GM18508 (cell line): ENCODE data around the gene THRB.

ENCODE experiments used
- ATAC-seq: cut with Tn5 transposase; IDR thresholded peaks from one replicate; pipeline ENCODE4 v1.9.1; 2021; ENCODE audit warnings: moderate number of reproducible peaks; ENCODE audit not compliant: insufficient read depth, unreplicated experiment

Gene THRB

DNA sequence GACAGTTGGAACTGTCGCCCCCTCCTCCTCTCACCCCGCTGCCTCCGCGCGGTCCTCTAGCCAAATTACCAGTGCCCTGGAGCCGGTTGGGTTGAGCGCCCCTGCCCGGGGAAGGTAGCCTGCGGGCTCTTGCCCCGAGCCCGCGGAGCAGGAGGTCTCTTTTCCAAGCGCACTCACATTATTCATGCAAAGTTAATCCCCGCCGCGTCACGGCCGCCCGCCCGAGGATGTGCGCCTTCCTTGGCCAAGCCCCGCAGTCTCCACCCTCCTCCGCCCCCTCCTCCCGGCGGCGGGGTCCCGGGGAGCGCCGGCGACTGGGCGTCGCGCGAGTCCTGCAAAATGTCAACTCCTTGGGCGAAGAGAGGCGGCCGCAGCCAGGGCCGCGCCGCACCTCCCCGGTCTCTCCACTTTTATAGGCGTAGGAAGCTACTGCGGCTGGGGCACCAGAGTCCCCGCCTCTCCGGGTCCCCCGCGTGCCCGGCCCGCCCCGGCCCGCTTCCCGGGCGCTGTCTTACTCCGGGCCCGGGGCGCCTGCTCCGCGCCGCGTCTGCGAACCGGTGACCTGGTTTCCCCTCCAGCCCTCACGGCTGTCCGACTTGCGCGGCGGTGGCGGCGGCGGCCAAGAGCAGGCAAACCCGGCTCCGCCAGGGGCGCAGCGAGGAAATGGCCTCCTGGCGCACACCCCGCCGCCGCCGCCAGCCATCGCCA is at the start of gene THRB:
TSS of gene THRB (minus strand) at position 233 of the 708 bp plus-strand sequence.
- ATAC-seq: no peak

DNA sequence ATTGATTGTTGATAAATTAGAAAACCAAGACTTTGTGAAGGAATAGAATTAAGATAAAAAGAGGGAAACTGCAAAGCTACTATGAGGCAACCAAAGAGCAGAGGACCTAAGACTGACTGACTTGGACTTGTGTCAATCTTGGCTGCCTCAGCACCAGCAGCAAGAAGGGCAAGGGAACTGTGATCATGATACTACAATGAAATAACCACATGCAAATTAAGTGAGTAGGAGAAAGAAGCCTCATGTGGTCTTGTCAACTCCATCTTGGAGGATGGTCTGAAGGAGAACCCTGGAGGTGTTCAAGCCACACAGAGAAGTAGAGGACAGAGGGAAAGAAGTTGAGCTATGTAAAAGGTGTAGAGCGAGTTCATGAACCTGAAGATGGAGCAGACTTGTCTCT is 47.3 kb upstream of the THRB start:
- no peak for ATAC-seq

- no peak for ATAC-seq
These were observed 46.2 kb upstream of the THRB start for GRCh38 chr3:24540821-24541220.

DNA sequence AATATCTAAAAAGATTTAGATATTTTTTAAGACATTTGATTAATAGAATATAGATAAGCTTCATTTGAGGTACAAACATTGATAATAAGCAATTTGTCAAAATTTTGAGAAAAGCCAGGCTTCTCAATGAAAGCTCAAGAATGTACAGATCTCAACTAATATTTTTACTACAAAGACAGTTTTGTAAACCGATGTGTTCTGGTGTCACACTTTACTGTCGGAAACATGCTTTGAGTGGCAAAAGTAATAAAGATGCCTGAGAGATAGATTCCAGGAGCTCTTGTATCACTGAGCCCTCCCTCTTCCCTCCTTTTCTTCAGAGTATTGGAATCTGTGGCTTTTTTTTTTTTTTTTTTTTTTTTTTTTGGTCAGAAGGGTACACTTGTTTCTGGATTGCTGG is 45.0 kb upstream of the THRB start:
- ATAC-seq: no peak

DNA sequence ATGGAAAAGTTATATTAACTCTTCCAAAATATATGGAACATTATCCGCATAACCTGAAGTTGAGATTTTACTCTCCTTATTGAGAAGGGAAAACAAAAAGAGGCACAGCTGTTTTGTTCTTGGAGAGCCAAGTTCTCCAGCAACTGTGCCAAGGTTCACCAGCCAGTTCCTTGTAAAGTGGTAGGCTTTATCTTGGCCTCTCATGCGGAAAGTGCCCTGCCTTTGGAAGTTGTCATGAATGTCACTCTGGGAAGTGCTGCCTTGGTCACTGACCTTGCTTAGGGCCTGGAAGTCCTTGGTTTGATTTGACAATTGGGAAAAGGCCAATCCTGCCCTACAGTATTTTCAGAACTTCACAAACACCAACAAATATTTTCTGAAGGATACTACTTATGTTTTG is 44.2 kb upstream of the THRB start:
- ATAC-seq: no peak

GRCh38 chr3:24533561-24534193 is 39.0 kb upstream of the THRB start:
- no peak for ATAC-seq

GRCh38 chr3:24530471-24530870 is 35.8 kb upstream of the THRB start:
- no peak for ATAC-seq

DNA sequence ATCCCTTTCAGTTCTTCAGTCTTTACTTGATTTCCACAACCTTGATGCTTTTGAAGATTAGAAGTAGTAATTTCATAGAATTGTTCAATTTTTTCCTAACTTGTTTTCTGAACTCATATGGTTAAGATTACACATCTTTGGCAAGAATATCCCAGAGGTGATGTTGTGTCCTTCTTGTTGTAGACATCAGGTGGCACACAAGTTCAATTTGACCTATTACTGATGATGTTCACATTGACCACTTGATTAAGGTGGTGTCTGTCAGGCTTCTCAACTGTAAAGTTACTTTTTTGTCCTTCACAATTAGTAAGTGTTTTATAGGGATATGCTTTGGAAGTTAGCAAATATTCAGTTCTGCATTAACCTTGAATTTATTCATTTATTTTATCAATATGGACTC is 34.6 kb upstream of the THRB start:
- no peak for ATAC-seq

GRCh38 chr3:24526640-24527212 is 32.1 kb upstream of the THRB start:
- no peak for ATAC-seq

DNA sequence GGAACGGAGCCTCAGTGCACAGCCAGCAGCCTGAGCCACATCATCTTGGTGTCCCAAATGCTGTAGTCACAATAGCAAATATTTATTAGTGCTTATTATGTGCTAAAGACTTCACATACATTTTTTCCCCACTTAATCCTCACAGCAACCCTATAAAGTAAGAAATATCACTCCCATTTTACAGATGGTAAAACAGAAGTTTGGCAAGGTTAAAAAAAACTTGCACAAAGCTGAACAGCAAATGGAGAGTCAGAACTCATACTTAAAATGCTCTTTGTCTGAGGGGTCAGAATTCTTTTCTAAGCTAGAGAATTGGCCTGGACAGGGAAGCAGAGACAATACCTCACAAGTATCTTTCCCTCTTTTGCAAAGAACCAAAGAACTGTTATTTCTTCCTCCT is 30.9 kb upstream of the THRB start:
- ATAC-seq: no peak

DNA sequence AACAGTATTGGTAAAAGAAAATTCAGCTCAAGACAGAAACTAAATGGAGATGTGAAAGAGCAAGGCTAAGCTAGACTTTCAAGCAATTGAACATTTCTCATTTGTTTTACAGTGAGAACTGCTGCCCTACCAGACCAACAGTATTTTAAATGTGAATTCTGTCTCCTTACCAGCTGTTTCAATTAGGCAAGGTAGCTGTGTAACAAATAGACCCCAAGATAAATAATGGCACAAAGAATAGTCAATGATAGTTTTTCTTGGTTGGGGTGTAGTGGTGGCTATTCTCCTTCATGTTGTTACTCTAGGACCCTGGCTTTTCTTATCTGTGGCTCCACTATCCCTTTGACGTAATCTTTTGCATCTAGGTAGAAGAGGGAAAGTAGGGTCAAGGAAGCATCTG is 30.4 kb upstream of the THRB start:
- no peak for ATAC-seq

DNA sequence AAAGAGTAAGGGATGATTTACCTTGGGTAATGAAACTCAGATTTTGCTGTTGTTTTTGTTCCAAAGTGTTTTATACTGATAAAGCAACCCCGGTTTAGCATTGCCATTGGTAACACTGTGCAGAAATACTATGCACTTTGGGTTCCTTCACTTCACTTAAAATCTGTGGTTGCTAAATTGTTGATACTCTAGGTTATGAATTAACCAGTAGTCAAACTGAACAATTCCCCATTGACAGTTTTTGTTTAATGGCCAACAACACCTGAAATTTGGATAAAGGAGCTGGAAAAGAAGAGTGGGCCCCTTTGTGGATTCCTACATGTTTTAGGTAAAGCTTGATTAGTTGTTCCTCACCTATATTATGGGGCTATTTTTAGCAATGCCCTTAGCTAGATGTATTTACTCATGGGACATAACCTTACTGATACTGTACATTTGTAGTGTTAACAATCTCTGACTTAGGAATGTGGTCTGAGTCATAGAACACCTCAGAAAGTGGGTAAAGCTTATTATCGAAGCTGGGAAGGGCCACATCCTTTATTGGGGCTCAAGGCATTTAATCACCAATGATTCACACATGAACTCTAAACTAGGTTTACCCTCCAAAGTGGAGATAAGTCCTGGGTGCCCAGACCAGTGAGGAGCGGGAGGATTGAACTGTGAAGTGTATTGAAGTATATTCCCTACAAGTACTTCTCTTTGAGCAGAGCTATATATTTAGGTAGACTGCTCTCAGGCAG is 29.5 kb upstream of the THRB start:
- no peak for ATAC-seq

DNA sequence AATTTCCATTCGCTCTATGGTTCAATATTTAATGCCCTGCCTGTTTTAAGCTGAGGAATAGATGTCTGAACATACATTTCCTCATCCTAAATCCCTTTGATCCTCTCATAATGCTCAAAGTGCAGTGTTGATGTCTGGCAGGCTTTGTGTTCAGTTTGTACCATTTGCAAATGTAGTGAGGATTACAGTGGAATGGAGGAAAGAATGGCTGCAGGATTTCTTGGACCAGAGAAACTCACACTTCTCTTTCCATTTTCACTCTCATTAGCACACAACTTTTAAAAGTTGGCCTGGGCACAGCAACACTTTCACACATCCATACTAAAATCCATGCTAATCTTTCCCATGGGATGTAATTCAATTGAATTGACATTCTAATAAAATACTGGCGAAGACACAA is 28.6 kb upstream of the THRB start:
- no peak for ATAC-seq

GRCh38 chr3:24522146-24522579 is 27.5 kb upstream of the THRB start:
- ATAC-seq: no peak

DNA sequence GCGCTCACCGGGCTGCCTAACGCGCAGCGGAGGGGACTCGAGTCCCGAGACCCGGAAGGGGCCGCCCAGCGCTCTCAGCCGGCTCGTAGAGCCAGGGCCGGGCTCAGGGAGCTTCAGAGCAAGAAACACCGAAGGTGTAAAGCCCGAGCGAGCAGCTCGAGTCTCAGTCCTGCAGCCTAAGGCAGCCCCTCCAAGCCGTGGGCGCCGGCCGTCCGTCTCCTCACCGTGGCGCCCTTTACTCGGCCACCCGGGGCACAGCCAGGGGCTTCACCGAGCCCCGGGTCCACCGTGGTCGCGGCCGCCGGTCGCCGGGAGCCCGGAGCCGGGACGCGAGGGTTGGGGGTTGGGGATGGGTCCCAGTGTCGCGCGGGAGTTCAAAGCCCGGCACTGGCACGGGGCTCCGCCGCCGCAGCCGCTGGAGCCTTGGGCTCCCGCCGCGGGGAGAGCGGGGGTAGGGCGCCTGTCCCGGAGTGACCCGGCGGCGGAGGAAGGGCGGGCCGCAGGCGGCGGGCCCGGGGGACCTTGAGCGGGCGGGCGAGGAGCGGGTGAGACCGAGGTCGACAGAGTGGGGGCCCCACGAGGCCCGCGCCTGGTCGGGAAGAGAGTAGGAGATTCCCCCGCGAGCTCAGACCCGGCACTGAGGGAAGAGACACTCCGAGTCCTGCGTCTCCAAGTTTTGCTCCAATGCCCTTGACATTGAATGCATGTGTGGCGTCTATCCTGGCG is 26.9 kb upstream of the THRB start:
- no peak for ATAC-seq

- ATAC-seq: no peak
These were observed 26.3 kb upstream of the THRB start for GRCh38 chr3:24520976-24521419.

- no peak for ATAC-seq
These were observed 25.4 kb upstream of the THRB start for GRCh38 chr3:24520101-24520495.

DNA sequence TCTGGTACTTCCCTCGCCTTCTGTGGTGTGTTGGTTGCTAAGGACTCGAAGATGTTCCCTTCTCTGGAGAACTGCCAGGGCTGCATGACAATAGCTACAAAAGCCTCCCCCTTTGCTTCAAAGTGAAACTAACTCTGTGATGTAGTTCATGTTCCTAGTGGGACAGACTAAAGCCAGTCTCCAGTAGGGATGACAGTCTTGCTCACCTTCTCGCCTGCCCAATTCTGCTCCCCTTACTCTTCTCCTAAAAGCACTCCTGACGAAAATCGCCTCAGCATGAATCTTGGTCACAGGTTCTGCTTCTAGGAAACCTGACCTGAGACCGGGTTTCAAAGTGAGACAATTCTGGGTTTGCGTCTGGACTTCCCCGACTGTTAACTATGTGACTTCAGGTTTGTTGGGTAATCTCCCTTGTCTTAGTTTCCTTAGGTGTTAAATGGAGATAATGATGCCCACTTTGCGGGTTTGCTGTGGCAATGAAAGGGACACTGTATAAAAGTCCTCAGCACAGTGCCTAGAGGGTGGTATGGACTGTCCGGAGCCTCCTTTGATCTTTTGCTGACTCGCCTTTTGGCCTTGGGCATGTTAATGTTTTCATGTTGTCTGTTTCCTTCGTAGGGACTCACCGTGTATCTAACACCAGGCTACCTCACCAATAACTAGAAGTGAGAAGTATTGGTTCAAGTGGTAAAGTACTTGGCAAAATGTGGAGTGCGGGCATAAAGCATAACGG is 24.9 kb upstream of the THRB start:
- no peak for ATAC-seq

DNA sequence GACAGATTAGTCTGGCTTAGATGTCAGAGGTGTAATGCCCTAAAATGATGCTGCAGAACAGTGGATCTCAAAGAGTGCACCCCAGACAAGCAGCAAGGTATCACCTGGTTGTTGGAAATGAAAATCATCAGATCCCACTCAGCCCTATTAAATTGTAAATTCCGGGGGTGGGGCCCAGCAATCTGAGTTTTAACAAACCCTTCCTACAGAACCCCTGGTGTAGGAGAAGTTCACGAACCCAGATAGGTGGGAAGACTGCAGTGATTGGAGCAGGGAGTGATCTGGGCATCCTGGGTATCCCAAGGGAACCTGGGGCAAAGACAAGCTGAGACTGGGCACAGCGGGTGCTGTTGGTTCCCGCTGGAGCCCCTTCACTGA is 24.3 kb upstream of the THRB start:
- no peak for ATAC-seq

DNA sequence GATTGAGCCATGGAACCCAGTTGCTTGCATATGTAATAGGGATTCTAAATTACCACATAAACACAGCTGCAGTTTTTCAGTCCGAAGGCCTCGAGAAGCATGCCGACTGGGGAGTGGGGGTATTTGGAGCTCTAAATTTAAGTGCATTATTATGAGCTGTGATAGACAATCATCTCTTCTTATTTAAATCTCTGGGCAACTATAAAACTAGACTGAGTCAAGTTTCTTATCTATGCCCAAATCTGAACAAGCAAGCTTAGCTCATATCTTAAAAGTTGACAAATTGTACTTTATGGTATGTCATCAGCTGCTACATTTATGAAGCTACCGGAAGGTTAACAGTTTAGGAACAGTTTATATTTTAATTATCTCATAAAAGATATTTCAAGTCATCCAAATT is 19.5 kb upstream of the THRB start:
- ATAC-seq: no peak
